HUES48 (cell line): ENCODE results near the gene STAT4.

Experiments
- H3K27ac ChIP-seq: one replicate; pipeline ENCODE4 v1.7.0; 2013; ENCODE audit warnings: low read depth, low read length, inconsistent platforms
- H3K27me3 ChIP-seq: 2 replicates; pipeline ENCODE4 v1.6.1; 2013; ENCODE audit warnings: mild to moderate bottlenecking, low read length; ENCODE audit not compliant: control insufficient read depth, insufficient read depth
- H3K36me3 ChIP-seq: 2 replicates; pipeline ENCODE4 v1.6.1; 2013; ENCODE audit warnings: low read length; ENCODE audit not compliant: control insufficient read depth, insufficient read depth
- H3K4me1 ChIP-seq: 2 replicates; pipeline ENCODE4 v1.6.1; 2013; ENCODE audit warnings: mild to moderate bottlenecking, low read length; ENCODE audit not compliant: control insufficient read depth, insufficient read depth
- H3K4me3 ChIP-seq: 2 replicates; pipeline ENCODE4 v1.5.1; 2013; ENCODE audit warnings: mild to moderate bottlenecking, low read depth, low read length
- H3K9ac ChIP-seq: 2 replicates; pipeline ENCODE4 v1.6.1; 2013; ENCODE audit warnings: mild to moderate bottlenecking, low read depth, low read length, moderate library complexity
- H3K9me3 ChIP-seq: 2 replicates; pipeline ENCODE4 v1.6.1; 2013; ENCODE audit warnings: low read length; ENCODE audit not compliant: control insufficient read depth, insufficient read depth

Gene STAT4

GRCh38 chr2:190993292-190993643 lies 157.5 kb downstream of the STAT4 start:
- Histone ChIP-seq H3K9me3 (no peaks in the 10 kb centered on the region), H3K36me3 (peaks cover 94% of the 10 kb centered on the region), H3K9ac (no peak overlapping the region), H3K27ac (no peak overlapping the region), H3K27me3 (no peaks in the 10 kb centered on the region), H3K4me3 (no peak overlapping the region), H3K4me1 (no peaks in the 10 kb centered on the region)

- Histone ChIP-seq H3K4me1 (no peaks in the 10 kb centered on the region), H3K4me3 (no peak overlapping the region), H3K27ac (no peak overlapping the region), H3K9ac (no peak overlapping the region), H3K27me3 (no peaks in the 10 kb centered on the region), H3K9me3 (no peaks in the 10 kb centered on the region), H3K36me3 (peaks cover 92% of the 10 kb centered on the region)
These were observed 160.7 kb downstream of the STAT4 start for GRCh38 chr2:190990132-190990531.

GRCh38 chr2:190988910-190989309 lies 161.9 kb downstream of the STAT4 start:
- Histone ChIP-seq H3K27me3 (no peaks in the 10 kb centered on the region), H3K4me3 (no peak overlapping the region), H3K9ac (no peak overlapping the region), H3K36me3 (peaks cover 94% of the 10 kb centered on the region), H3K4me1 (no peaks in the 10 kb centered on the region), H3K9me3 (no peaks in the 10 kb centered on the region), H3K27ac (no peak overlapping the region)

- H3K36me3 ChIP-seq, result peaks cover 94% of the 10 kb centered on the region
These were observed 162.9 kb downstream of the STAT4 start for GRCh38 chr2:190987938-190988337.

GRCh38 chr2:190987116-190987515 lies 163.7 kb downstream of the STAT4 start:
- Histone ChIP-seq H3K36me3 (peaks cover 96% of the 10 kb centered on the region), H3K4me3 (no peak overlapping the region), H3K27me3 (no peaks in the 10 kb centered on the region), H3K9me3 (no peaks in the 10 kb centered on the region), H3K4me1 (no peaks in the 10 kb centered on the region), H3K9ac (no peak overlapping the region), H3K27ac (no peak overlapping the region)

More at GRCh38 chr2:190987938-190988337, 162.9 kb downstream of the STAT4 start:
- Histone ChIP-seq H3K27me3 (no peaks in the 10 kb centered on the region), H3K9ac (no peak overlapping the region), H3K9me3 (no peaks in the 10 kb centered on the region), H3K4me1 (no peaks in the 10 kb centered on the region), H3K27ac (no peak overlapping the region), H3K4me3 (no peak overlapping the region)

GRCh38 chr2:190986221-190986953 lies 164.4 kb downstream of the STAT4 start:
- Histone ChIP-seq H3K4me3 (no peak overlapping the region), H3K36me3 (peaks cover 97% of the 10 kb centered on the region), H3K9ac (no peak overlapping the region), H3K9me3 (no peaks in the 10 kb centered on the region), H3K27ac (no peak overlapping the region), H3K4me1 (no peaks in the 10 kb centered on the region), H3K27me3 (no peaks in the 10 kb centered on the region)

- no peak overlapping the region for H3K4me3 ChIP-seq
- no peak overlapping the region for H3K27ac ChIP-seq
- H3K36me3 ChIP-seq, result peaks cover 96% of the 10 kb centered on the region
- H3K27me3 ChIP-seq, result no peaks in the 10 kb centered on the region
- H3K9me3 ChIP-seq, result no peaks in the 10 kb centered on the region
- H3K9ac ChIP-seq, result no peak overlapping the region
- no peaks in the 10 kb centered on the region for H3K4me1 ChIP-seq
These were observed 166.2 kb downstream of the STAT4 start for GRCh38 chr2:190984595-190984994.

- Histone ChIP-seq H3K4me1 (no peaks in the 10 kb centered on the region), H3K9ac (no peak overlapping the region), H3K36me3 (peaks cover 99% of the 10 kb centered on the region), H3K27ac (no peak overlapping the region), H3K4me3 (no peak overlapping the region), H3K27me3 (no peaks in the 10 kb centered on the region), H3K9me3 (no peaks in the 10 kb centered on the region)
These were observed 168.3 kb downstream of the STAT4 start for GRCh38 chr2:190982262-190983034.

GRCh38 chr2:190981733-190982132 lies 169.1 kb downstream of the STAT4 start:
- Histone ChIP-seq H3K36me3 (peaks cover 98% of the 10 kb centered on the region), H3K9me3 (no peaks in the 10 kb centered on the region), H3K4me3 (no peak overlapping the region), H3K27me3 (no peaks in the 10 kb centered on the region), H3K27ac (no peak overlapping the region), H3K9ac (no peak overlapping the region), H3K4me1 (no peaks in the 10 kb centered on the region)

GRCh38 chr2:190981333-190981732 lies 169.5 kb downstream of the STAT4 start:
- no peak overlapping the region for H3K9ac ChIP-seq
- H3K4me1 ChIP-seq, result no peaks in the 10 kb centered on the region
- no peaks in the 10 kb centered on the region for H3K27me3 ChIP-seq
- no peaks in the 10 kb centered on the region for H3K9me3 ChIP-seq
- H3K36me3 ChIP-seq, result peaks cover 99% of the 10 kb centered on the region
- H3K4me3 ChIP-seq, result no peak overlapping the region
- no peak overlapping the region for H3K27ac ChIP-seq

- Histone ChIP-seq H3K9ac (no peak overlapping the region), H3K9me3 (no peaks in the 10 kb centered on the region), H3K4me3 (no peak overlapping the region), H3K27ac (no peak overlapping the region), H3K4me1 (no peaks in the 10 kb centered on the region), H3K36me3 (peaks cover 99% of the 10 kb centered on the region), H3K27me3 (no peaks in the 10 kb centered on the region)
These were observed 170.1 kb downstream of the STAT4 start for GRCh38 chr2:190980630-190981209.
